RWPE2 (cell line): ENCODE measurements around the gene TENT4B.

ENCODE experiments used
- ATAC-seq: fragments of 200-7000 bp; cut with Tn5 transposase; 3 replicates; pipeline ENCODE4 v1.9.1; 2021; ENCODE audit warnings: low read depth
- DNase-seq: peaks from one replicate; pipeline ENCODE4 v3.0.0-alpha.2; 2020; ENCODE audit warnings: low spot score
- H3K27ac ChIP-seq: fragments of 450-650 bp; 2 replicates; pipeline ENCODE4 v1.5.1; 2017; ENCODE audit warnings: mild to moderate bottlenecking; ENCODE audit not compliant: poor library complexity, severe bottlenecking
- H3K27me3 ChIP-seq: fragments of 250-450 bp; sonication (Bioruptor Pico); 2 replicates; pipeline ENCODE4 v1.5.1; 2021; ENCODE audit warnings: mild to moderate bottlenecking, moderate library complexity; ENCODE audit not compliant: insufficient read depth, poor library complexity, severe bottlenecking
- H3K36me3 ChIP-seq: fragments of 250-450 bp; sonication (Bioruptor Pico); 2 replicates; pipeline ENCODE4 v1.5.1; 2020; ENCODE audit warnings: low read depth, mild to moderate bottlenecking, moderate library complexity
- H3K4me1 ChIP-seq: fragments of 250-450 bp; sonication (Bioruptor Pico); 2 replicates; pipeline ENCODE4 v1.5.1; 2021; ENCODE audit warnings: mild to moderate bottlenecking, moderate library complexity; ENCODE audit not compliant: insufficient read depth, poor library complexity, severe bottlenecking
- H3K4me3 ChIP-seq: fragments of 250-450 bp; sonication (Bioruptor Pico); 2 replicates; pipeline ENCODE4 v1.5.1; 2021; ENCODE audit warnings: mild to moderate bottlenecking, moderate library complexity; ENCODE audit not compliant: severe bottlenecking
- H3K9me3 ChIP-seq: fragments of 250-450 bp; sonication (Bioruptor Pico); 2 replicates; pipeline ENCODE4 v1.5.1; 2021; ENCODE audit warnings: mild to moderate bottlenecking, moderate library complexity; ENCODE audit not compliant: severe bottlenecking
- TF ChIP-seq, protein P1 (sequence below): fragments of 450-650 bp; IDR thresholded peaks from one replicate; pipeline ENCODE4 v1.5.1; 2017; ENCODE audit warnings: mild to moderate bottlenecking, moderate library complexity; ENCODE audit not compliant: poor library complexity, severe bottlenecking

The TENT4B gene

DNA sequence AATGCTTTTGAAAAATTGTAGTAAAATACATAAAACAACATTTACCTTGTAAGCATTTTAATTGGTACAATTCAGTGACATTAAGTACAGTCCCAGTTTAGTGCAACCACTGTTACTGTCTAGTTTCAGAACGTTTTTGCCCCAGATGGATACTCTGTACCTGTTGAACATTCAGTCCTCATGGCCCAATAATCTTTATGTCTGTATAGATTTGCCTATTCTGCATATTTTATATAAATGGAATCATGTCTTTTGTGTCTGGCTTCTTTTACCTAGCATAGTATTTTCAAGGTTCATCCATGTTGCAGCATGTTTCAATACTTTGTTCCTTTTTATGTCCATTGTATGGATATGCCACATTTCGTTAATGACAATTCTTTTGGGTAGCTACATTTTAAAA lies 37.2 kb downstream of the TENT4B start:
- no peak overlapping the region for H3K4me3 ChIP-seq
- H3K36me3 ChIP-seq: no peaks in the 10 kb centered on the region
- no peak overlapping the region for H3K27ac ChIP-seq
- ATAC-seq: no peak
- H3K27me3 ChIP-seq: no peaks in the 10 kb centered on the region
- no peaks in the 10 kb centered on the region for H3K9me3 ChIP-seq
- H3K4me1 ChIP-seq: peaks cover 19% of the 10 kb centered on the region
- TF ChIP-seq, protein P1, sequence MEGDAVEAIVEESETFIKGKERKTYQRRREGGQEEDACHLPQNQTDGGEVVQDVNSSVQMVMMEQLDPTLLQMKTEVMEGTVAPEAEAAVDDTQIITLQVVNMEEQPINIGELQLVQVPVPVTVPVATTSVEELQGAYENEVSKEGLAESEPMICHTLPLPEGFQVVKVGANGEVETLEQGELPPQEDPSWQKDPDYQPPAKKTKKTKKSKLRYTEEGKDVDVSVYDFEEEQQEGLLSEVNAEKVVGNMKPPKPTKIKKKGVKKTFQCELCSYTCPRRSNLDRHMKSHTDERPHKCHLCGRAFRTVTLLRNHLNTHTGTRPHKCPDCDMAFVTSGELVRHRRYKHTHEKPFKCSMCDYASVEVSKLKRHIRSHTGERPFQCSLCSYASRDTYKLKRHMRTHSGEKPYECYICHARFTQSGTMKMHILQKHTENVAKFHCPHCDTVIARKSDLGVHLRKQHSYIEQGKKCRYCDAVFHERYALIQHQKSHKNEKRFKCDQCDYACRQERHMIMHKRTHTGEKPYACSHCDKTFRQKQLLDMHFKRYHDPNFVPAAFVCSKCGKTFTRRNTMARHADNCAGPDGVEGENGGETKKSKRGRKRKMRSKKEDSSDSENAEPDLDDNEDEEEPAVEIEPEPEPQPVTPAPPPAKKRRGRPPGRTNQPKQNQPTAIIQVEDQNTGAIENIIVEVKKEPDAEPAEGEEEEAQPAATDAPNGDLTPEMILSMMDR: no peak
- DNase-seq: no peak

DNA sequence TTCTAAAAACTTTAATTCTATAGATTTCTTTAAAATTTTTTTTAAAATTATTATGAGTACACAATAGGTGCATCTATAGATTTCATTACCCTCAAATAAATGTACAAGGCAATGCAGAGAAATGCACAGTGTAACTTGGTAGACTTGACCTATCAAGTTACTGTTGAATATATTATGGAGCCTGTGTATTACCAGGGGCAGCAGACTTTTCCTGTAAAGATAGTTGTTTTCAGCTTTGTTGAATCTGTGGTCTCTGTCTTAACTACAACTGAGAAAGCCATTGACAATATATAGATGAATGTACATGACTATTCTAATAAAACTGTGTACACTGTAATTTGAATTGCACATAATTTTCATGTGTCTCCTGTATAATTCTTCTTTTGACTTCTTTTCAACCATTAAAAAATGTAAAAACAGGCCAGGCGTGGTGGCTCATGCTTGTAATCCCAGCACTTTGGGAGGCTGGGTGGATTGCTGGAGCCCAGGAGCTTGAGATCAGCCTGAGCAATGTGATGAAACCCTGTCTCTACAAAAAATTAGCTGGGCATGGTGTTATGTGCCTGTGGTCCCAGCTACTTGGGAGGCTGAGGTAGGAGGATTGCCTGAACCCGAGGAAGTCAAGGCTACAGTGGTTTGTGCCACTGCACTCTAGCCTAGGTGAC lies 39.4 kb downstream of the TENT4B start:
- Histone ChIP-seq H3K27me3 (no peaks in the 10 kb centered on the region), H3K4me1 (peaks cover 33% of the 10 kb centered on the region), H3K4me3 (no peak overlapping the region), H3K9me3 (no peaks in the 10 kb centered on the region), H3K36me3 (no peaks in the 10 kb centered on the region), H3K27ac (peak overlapping the region; percentile 87)
- ATAC-seq (no peak), DNase-seq (no peak)
- TF ChIP-seq, protein P1: no peak

DNA sequence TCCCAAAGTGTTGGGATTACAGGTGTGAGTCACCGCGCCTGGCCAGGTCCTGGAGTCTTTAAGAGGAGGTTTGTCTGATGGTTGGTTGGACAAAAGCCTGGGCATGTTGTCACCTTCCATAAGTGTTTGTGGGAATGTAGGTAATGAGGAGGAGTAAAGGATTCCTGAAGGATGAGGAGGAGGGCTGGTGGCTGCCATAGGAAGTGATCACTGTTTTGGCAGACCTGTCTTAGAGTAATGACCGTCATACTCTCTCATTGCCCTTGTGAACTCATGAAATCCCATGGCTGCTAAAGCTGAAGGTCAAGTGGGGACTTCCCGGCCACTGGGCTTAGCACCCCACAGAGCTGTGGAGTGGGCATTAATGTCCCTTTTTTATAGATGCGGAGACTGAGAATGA lies 40.5 kb downstream of the TENT4B start:
- TF ChIP-seq, protein P1: no peak
- no peaks in the 10 kb centered on the region for H3K27me3 ChIP-seq
- no peaks in the 10 kb centered on the region for H3K36me3 ChIP-seq
- no peak overlapping the region for H3K4me3 ChIP-seq
- ATAC-seq: peak; percentile 65
- no peak for DNase-seq
- no peaks in the 10 kb centered on the region for H3K9me3 ChIP-seq
- peak overlapping the region; percentile 87 for H3K27ac ChIP-seq
- H3K4me1 ChIP-seq: peaks cover 35% of the 10 kb centered on the region

DNA sequence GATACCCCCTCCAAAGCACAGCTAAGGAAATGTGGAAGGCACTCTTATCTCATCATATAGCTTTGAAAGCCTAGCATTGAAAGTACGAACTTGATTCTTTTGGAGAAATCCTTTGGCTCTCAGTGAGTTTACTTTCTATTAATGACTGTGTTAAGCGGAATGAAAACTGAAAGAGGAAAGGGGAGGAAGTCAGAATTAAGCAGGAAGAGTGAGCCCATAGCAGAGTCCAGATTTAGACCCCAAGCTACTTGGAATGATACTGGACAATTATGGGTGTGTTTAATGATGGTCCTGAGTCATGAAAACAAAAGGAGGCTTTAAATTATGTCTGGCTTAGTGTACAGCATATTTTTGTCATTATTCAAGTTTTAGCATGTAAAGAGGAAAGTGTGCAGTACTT lies 42.2 kb downstream of the TENT4B start:
- Histone ChIP-seq H3K4me3 (no peak overlapping the region), H3K27me3 (no peaks in the 10 kb centered on the region), H3K36me3 (no peaks in the 10 kb centered on the region), H3K9me3 (no peaks in the 10 kb centered on the region), H3K4me1 (peaks cover 40% of the 10 kb centered on the region), H3K27ac (peak overlapping the region; percentile 87)
- DNase-seq (no peak), ATAC-seq (peak; percentile 88)
- TF ChIP-seq, protein P1: no peak

DNA sequence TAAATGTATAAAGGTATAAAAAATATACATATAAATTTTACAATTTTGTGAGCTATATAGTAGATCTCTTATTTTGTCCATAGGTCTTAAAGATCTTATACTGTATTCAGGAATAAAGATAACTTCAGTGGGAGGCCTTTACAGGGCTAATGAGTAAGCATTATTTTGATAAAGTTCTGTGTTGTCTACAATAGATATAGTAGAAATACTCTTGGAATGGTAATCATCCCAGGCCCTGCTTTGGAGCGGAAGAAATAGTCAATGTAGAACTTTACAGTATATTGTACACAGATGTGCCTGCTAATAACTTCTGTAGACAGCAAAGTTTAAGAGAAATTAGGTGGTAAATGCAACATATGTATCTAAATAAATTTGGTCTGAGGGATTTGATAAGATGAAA lies 42.6 kb downstream of the TENT4B start:
- H3K9me3 ChIP-seq: no peaks in the 10 kb centered on the region
- no peaks in the 10 kb centered on the region for H3K36me3 ChIP-seq
- DNase-seq (no peak), ATAC-seq (peak; percentile 26; the same call in 2 of the 3 replicates)
- H3K4me1 ChIP-seq: peaks cover 40% of the 10 kb centered on the region
- no peaks in the 10 kb centered on the region for H3K27me3 ChIP-seq
- H3K27ac ChIP-seq: peak overlapping the region; percentile 87
- H3K4me3 ChIP-seq: no peak overlapping the region
- TF ChIP-seq, protein P1: no peak
